LHCN-M2 (cell line): ENCODE measurements around the gene MSI2. TPM values are rescaled to one million over a fixed set of nuclear protein-coding genes. Genes with fewer than 3 reads are reported as not detected.
"Not testable (repeated sequence)": the region's sequence is repeated elsewhere in the genome, so short reads cannot be mapped to it uniquely, and the experiment has no call there.

ENCODE experiments used
- DNase-seq: peaks from one replicate; pipeline ENCODE4 v3.0.0-alpha.2; 2012; ENCODE audit warnings: low read depth
- polyA plus RNA-seq: library from polyadenylated mRNA; unstranded; fragments of >200 nt; gene quantifications from one replicate; pipeline ENCODE4 v1.2.1, GENCODE V29; 2012; ENCODE audit warnings: missing spikeins
- total RNA-seq: library from RNA; depleted of rRNA; stranded (reverse); fragments of >200 nt; gene quantifications from 2 replicates; pipeline ENCODE4 v1.2.3, GENCODE V29; 2014; rRNA removed

The MSI2 gene
- 120 and 126 TPM in 2 replicates for total RNA-seq
- 39.5 TPM for polyA plus RNA-seq

DNA sequence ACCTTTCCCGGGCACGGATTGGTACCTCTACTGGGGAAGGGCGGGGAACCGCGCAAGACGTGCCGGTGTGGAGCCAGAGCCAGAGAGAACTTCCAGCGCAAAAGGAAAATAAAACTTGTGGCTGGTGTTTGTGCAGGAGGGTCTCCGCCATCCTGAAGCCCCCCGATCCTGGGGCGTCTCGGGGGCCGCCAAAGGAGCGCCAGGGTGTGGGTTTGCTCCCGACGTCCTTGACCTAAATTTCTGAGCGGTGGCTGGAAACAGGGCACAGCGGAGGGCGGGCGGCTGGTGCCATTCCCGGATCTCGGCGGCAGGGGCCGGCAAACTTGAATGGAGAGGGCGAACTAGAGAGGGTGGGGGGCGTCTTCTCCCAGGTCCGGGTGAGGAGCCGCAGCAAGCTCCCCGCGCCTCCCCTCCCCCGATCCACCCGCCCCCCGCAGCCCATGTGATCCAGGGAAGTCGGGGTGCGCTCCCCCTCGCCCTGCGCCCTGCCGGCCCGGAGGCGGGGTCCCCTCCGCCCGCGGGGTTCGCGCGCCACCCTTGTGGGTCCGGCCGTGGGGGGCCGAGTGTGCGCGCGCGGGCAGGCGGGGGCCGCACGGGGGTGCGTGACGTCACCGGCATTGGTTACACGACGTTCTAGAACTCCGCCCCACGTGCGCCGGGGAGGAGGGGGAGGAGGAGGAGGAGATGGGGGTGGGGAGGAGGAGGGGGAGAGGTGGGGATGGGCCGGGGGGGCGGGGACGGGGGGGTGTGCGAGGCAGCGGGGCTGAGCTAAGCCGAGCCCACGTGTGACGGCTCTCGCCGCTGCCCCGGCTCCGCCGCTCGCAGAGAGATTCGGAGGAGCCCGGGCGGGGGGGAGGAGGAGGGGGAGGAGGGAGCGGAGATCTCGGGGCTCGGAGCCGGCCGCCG lies at the start of gene MSI2:
Gene MSI2, plus strand, starts transcription at position 748 of the 906 bp plus-strand sequence. CDS start 220 bp downstream, outside the sequence.
- DNase-seq: peak; percentile 92

GRCh38 chr17:57206928-57207327 lies 49.4 kb upstream of the MSI2 start:
- no peak for DNase-seq

DNA sequence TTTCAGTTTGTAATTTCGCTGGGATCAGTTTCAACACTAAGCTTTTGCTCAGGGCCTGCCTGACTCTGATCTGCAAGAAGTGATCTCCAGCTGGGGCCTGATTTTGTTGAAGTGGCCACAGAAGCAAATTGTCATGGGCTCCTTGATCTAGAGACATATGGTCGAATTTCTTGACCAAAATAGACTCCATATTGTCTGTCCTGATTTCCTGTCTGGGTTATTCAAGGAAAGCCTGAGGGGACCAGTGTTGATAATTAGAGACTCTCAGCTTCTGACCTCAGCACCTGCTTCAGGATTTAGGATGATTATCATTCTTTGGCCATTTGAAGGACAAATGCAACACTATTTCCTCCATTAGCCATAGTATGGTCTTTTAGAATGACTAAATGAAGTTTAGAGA lies 48.9 kb upstream of the MSI2 start:
- no peak for DNase-seq

- peak; percentile 69 for DNase-seq
These were observed 46.1 kb upstream of the MSI2 start for GRCh38 chr17:57210224-57210553.

DNA sequence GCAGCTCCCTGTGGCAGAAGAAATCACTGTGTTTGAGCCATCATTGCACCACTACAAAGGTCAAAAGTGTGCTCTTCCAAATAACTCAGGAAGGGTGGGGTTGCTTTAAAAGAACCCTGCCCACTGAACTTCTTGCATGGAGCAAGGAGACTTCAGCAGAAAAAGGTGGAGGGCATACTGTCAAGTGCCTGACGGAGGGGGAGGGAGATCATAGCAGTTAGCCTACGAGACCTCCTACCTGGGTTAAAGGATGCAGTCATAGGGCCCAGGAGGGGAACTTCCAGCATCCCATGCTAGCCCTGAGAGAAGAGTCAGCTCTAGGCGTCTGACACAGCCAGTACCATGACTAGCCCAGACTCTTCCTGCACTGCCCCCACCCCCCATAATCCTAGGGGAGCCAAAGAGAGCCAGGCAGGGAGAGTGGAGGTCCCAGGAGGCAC lies 45.3 kb upstream of the MSI2 start:
- DNase-seq: peak; percentile 59

DNA sequence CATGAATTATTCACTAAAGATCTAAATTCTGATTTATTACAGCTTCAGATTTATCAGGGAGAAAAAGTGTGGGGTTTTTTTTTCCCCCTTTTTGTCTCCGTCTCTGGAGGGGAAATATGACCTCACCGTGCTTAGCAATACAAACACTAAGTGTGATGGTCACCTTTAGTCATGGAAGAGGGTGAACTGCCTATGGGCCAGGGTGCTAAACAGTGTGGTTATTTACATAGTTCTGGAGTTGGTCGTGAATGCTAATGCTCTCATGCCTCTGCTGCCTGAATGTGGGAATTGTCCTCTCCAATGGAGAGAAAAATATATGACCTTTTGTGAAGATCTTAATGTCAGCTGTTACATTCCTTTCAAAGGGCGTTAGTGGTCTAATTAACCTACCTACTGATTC lies 44.8 kb upstream of the MSI2 start:
- peak; percentile 78 for DNase-seq

DNA sequence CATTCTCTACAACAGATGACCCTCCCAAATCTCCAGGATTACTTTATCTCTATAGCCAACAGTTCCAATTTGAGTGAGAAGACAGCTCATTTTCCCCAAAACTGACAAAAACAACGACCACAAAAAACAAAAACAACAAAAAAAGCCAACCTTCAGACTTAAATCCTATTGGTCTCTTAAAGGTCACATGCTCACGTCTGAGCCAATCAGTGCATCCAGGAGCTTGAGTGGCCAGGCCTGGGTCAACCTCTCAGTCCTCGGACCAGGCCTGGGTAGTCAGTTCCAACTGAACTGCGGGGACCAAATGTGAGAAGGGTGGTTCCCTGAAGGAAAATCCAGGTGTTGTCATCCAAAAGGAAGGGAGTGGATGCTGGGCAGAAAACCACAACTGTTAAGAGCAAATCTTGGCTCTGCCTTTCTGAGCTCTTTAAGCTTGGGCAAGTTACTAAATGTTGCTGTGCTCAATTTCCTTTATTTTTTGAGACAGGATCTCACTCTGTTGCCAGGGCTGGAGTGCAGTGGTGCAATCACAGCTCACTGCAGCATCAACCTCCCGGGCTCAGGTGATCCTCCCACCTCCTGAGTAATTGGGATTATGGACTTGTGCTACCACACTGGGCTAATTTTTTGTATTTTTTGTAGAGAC lies 43.0 kb upstream of the MSI2 start:
- no peak for DNase-seq

DNA sequence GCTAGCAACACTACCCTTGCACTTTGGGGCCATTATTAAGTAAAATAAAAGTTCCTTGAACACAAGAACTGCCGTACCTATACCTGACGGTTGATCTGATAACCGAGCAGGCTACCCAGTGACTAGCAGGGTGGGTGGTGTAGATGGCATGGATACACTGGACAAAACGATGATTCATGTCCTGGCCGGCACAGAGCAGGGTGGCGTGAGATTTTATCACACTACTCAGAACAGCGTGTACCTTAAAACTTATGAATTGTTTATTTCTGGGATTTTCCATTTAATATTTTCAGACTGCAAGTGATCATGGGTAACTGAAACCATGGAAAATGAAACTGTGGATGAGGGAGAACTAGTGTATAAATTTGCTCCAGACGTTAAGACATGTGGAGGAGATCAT lies 41.0 kb upstream of the MSI2 start:
- DNase-seq: peak; percentile 95

- no peak for DNase-seq
These were observed 34.7 kb upstream of the MSI2 start for GRCh38 chr17:57221366-57222350.

- DNase-seq: not testable (repeated sequence)
These were observed 33.9 kb upstream of the MSI2 start for GRCh38 chr17:57222422-57222821.

- DNase-seq: no peak
These were observed 31.2 kb upstream of the MSI2 start for GRCh38 chr17:57225127-57225526.

- DNase-seq: no peak
These were observed 29.5 kb upstream of the MSI2 start for GRCh38 chr17:57226793-57227192.

DNA sequence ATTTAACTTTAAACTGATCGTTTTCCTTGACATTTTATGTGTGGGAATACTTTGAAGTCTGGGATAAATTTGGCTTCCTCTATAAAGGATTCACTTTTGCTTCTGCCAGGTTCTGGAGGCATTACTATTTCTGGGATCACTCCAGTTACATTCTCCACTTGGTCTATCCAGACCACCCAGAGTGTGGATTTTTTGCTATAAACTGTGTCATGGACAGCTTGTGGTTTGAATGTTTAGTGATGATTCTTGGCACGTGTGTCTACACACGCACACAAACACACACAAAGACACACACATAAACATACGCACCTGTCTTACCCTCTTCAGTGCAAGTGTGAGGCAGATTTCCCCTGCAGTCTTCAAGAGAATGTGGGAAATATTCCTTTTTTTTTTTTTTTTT lies 27.4 kb upstream of the MSI2 start:
- no peak for DNase-seq

DNA sequence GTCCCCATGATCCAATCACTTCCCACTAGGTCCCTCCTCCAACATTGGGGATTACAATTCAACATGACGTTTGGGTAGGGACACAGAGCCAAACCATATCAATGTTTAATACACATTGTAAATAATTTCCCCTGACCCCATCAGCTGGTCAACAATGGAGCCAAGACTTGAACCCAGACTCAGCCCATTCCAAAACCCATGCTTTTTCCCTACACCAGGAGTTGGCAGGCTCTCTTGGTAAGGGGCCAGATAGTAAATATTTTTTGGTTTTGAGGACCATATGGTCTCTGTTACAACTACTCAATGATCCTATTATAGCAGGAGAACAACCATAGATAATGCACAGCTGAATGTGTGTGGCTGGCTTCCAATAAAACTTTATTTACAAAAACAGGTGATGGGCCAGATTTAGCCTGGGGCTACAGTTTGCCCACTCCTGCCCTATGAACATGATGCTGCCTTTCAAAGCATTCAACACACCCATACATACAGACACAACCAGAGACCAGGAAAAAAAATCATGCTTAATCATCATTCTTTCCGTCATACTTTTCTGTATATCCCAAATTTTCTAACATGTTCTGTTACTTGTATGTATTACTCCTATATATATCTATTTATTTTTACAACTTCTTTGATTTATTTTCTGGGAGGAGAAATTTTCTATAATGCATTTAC lies 22.1 kb upstream of the MSI2 start:
- DNase-seq: no peak

GRCh38 chr17:57234739-57235092 lies 21.6 kb upstream of the MSI2 start:
- no peak for DNase-seq

DNA sequence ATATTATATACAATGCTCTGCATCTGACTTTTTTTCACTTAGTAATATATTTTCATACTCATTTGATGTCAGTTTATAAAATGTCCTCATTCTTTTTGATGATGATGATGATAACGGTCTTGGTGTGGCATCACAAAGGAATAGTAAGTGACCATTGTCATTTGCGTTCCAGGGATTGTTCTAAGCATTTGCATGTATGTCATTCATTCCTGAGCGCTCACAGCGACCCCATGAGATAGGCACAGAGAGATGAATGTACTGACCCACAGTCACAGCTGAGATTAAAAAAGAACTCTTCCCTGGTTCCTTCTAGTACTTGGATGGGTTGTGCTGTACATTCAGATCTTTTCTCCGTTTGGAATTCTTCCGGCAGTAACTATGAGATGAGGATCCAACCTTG lies 21.2 kb upstream of the MSI2 start:
- no peak for DNase-seq

GRCh38 chr17:57236686-57237299 lies 19.5 kb upstream of the MSI2 start:
- no peak for DNase-seq

DNA sequence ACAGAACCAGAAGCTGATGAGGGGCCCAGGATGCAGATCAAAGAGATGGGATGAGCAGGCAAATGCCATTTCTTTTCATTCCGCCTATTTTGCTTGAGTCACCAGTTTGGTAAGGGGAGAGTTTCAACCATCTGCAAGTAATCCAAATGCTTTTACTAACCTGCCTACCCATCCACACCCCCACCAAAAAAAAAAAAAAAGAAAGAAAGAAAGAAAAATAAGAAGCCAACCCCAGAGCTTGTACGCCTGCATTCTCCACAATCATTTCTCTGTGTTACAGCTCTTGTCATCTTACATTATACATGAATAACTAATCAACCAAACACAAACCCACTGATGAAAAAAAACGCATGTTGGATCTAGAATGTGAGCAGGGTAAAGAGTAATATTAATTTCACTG lies 15.7 kb upstream of the MSI2 start:
- no peak for DNase-seq

DNA sequence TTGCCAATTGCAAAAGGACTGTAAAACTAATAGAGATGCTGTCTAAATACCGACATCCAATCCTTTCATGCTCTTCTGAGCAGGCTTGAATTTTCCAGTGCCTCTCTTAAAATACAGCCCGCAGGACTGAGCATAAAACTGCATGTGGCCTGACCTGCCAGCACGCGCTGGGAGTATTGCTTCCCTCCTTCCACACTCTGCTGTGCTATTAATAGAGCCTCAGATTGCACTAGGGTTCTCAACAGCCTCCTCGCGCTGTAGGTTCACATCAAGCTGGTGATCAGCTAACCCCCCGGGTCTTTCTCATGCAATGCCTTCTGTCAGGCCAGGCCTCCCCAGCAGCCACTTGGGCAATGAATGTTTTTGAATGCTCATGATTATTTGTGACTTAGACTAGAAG lies 14.2 kb upstream of the MSI2 start:
- DNase-seq: no peak

- DNase-seq: peak; percentile 69
These were observed 13.1 kb upstream of the MSI2 start for GRCh38 chr17:57243171-57243622.

DNA sequence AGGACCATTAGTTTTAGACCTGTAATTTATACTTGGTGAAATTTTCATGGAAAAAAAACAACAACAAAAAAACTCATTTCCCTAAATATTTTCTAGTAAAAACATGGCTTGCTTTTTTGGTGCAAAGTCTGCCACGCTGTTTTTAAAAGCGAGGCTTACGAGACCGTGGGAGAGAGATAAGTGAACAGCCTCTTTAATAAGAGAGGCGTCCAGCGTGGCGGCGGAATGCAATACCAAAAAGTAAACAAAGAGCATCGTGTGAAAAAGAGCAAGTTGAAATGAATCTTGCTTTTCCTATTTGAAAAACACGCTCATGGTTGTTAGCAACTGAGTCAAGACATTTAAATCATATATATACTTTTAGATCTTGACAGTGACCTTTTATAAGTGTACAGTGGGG lies 10.5 kb upstream of the MSI2 start:
- DNase-seq: no peak
